GM20431 (cell line): Measurements from ENCODE around the gene RIN3.

ENCODE experiments used
- in situ Hi-C: fragments of 300-500 bp; cut with MseI, MboI; formaldehyde crosslinking; loops from one replicate; pipeline ENCODE4 v1.15.0; 2020; ENCODE audit warnings: low sequenced_read_pairs; ENCODE audit not compliant: unreplicated experiment

The RIN3 gene

DNA sequence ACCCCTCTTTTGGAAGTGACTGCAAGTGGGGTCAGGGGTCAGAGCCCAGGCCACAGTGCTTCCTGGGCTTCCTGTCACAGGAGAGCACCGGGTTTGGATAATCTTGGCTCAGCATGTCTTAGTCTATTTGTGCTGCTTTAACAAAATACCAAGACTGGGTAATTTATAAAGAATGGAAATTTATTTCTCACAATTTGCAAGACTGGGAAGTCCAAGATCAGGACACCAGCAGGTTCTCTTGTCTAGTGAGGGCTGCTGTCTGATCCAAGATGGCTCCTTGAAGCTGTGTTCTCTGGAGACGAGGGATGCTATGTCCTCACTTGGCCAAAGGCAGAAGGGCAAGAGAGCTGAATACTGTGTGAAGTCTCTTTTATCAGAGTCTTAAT, 74.1 kb downstream of the RIN3 start:
- in situ Hi-C loops: no loop called here

DNA sequence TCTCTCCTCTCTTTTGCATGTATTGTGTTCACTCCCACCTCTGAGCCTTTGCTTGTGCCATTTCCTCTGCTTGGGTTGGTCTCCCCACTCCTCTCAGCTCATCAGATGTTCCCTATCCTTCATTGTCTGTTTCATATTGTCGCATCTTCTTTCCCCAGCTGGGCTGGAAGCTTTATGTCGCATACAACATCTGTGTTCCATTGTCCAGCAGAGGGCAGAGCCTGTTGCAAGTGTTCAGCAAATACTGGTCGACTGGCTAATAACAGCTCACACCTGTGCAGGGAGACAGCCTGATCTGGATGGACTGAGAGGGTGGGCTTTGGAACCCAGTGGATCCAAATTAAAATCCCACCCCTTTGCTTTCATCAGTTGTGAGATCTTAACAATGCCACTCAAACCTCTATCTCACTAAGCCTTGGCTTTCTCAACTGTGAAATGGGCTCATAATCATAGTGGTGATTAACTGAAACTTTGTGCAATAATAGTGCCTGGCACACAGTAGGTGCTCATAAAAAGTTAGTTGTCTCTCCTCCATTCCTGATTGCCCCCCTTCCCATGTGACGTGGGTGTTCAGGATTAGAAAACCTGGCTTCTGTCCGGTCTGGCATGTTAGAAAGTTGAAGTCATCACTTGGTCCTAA, 75.8 kb downstream of the RIN3 start:
- in situ Hi-C loops: no loop called here

DNA sequence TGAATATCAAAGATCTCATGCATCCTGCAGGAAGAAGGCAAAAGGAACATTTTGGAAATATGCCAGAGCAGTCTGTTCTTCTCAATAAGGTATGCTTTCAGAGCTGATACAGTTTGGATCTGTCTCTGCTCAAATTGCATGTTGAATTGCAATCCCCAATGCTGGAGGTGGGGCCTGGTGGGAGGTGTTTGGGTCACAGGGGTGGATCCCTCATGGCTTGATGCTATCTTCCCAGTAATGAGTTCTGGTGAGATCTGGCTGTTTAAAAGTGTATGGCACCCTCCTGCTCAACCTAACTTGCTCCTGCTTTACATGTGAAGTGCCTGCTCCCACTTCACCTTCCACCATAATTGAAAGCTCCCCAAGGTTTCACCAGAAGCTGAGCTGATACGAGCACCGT, 76.6 kb downstream of the RIN3 start:
- in situ Hi-C loops: no loop called here

DNA sequence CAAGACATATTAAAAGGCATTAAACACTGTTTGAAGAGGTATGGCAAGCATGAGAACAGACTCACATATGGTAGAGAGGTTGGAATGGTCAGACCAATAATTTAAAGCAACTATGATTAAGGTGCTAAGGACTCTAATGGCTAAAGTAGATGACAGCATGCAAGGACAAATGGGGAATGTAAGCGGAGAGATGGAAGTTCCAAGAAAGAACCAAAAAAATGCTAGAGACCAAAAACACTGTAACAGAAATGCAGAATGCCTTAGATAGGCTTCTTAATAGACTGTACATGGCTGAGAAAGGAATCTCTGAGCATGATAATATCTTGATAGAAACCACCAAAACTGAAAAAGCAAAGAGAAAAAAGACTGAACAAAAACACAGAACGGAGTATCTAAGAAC, 77.4 kb downstream of the RIN3 start:
- in situ Hi-C loops: no loop called here

DNA sequence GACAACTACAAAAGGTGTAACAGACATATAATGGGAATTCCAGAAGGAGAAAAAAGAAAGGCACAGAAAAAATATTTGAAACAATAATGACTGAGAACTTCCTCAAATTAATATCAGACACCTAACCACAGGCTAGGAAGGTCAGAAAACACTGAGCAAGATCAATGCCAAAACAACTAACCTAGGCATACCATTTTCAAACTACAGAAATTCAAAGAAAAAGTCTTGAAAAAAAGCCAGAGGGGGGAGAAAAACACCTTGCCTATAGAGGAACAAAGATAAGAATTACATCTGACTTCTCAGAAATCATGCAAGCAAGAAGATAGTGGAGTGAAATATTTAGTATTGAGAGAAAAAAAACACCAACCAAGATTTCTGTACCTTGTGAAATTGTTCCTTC, 77.8 kb downstream of the RIN3 start:
- in situ Hi-C loops: no loop called here

GRCh38 chr14:92595267-92595666, 81.7 kb downstream of the RIN3 start:
- in situ Hi-C loops: no loop called here

- in situ Hi-C loops: no loop called here
These were observed 82.8 kb downstream of the RIN3 start for GRCh38 chr14:92596331-92596907.

GRCh38 chr14:92597906-92598905, 84.6 kb downstream of the RIN3 start:
- in situ Hi-C loops: no loop called here

GRCh38 chr14:92599811-92600210, 86.2 kb downstream of the RIN3 start:
- in situ Hi-C loops: no loop called here

GRCh38 chr14:92600318-92601053, 86.9 kb downstream of the RIN3 start:
- in situ Hi-C loops: no loop called here

GRCh38 chr14:92601131-92601710, 87.6 kb downstream of the RIN3 start:
- in situ Hi-C loops: no loop called here

- in situ Hi-C loops: no loop called here
These were observed 88.3 kb downstream of the RIN3 start for GRCh38 chr14:92601757-92602417.

DNA sequence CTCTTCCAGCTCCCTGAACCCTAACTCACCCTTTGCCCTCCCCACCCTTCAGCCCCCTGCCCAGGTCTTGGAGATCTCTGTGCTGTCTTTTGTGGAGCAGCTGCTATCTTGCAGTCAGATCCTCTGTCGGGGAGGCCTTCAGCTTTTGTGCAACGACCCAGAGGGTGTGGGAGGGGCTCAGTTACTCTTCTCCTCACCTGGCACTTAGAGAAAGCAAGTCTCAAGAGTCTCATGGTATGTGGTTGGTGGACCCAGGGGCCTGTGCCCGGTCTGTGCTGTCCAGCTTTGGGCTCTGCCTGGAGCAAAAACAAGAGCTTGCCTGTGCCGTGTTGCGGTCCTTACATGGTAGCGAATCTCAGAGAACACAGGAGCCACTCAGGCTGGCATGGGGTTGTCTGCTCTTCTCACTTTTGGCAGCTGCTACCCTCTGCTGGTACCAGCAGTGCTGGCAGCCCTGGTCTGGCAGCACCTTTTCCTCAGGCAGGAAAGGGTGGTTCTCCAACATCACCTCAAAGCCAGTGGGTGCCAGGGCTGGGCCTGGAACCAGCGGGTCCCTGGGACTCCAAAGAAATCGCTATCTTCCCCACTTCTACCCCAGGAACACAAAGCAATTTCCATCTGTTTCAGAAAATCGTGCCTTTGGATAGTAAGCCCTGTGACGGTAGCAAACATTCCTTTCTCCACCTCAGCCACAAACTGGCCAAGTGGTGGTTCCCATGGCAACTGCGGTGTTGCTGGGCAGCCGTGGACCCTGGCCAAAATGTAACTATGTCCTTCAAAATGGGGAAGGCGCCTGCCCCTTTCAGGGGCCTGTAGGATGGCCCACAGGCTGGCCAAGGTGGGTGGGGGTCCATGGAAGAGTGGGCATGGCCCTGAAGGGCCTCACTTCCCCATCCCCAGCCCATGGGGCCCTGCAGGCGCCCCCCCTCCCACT, 90.0 kb downstream of the RIN3 start:
- in situ Hi-C loops: no loop called here

GRCh38 chr14:92605274-92605940, 91.8 kb downstream of the RIN3 start:
- in situ Hi-C loops: no loop called here

- in situ Hi-C loops: no loop called here
These were observed 93.7 kb downstream of the RIN3 start for GRCh38 chr14:92607251-92607650.

- in situ Hi-C loops: no loop called here
These were observed 94.3 kb downstream of the RIN3 start for GRCh38 chr14:92607702-92608429.

- in situ Hi-C loops: no loop called here
These were observed 96.4 kb downstream of the RIN3 start for GRCh38 chr14:92609955-92610354.
